Upper lobe of right lung (tissue), 1 donor: ENCODE results near the gene LMAN1L. TPM values are rescaled to one million over a fixed set of nuclear protein-coding genes. Genes with fewer than 3 reads are reported as not detected.
A peak's percentile ranks its signal among the peaks of the same experiment; 100 is the strongest.

Source experiments
- ATAC-seq: fragments of 200-7000 bp; cut with Tn5 transposase; one replicate; pipeline ENCODE4 v1.9.1; 2020; ENCODE audit warnings: mild to moderate bottlenecking, moderate library complexity
- DNase-seq: peaks from one replicate; pipeline ENCODE4 v3.0.0-alpha.2; 2020
- H3K27ac ChIP-seq: fragments of 200-600 bp; one replicate; pipeline ENCODE4 v1.8.0; 2022
- H3K27me3 ChIP-seq: fragments of 200-600 bp; one replicate; pipeline ENCODE4 v1.8.0; 2022; ENCODE audit warnings: mild to moderate bottlenecking
- H3K36me3 ChIP-seq: fragments of 200-600 bp; one replicate; pipeline ENCODE4 v1.8.0; 2022
- H3K4me1 ChIP-seq: fragments of 200-600 bp; one replicate; pipeline ENCODE4 v1.8.0; 2022
- H3K4me3 ChIP-seq: fragments of 200-600 bp; one replicate; pipeline ENCODE4 v1.8.0; 2022; ENCODE audit warnings: mild to moderate bottlenecking
- H3K9me3 ChIP-seq: fragments of 200-600 bp; one replicate; pipeline ENCODE4 v1.8.0; 2022
- intact Hi-C: fragments of 100-400 bp; cut with DNase I; formaldehyde crosslinking; loops from one replicate; pipeline ENCODE4 v1.11.0; 2022
- total RNA-seq: library from RNA; stranded (reverse); fragmentation: NEBNext Ultra II Directional; extraction: Animal tissue kit (Norgen Biotek cat#: 25700); gene quantifications from one replicate; pipeline ENCODE4 v1.2.1, GENCODE V29; 2021
- TF ChIP-seq, protein P1 (sequence below): fragments of 200-600 bp; IDR thresholded peaks from one replicate; pipeline ENCODE4 v1.8.0; 2022; ENCODE audit warnings: antibody characterized with exemption
- donor health status: DM: no; HTN: yes; CAD: no; lungs with severe emphysema.

Gene LMAN1L
- total RNA-seq, 1 donor from 2014 or later: not detected

DNA sequence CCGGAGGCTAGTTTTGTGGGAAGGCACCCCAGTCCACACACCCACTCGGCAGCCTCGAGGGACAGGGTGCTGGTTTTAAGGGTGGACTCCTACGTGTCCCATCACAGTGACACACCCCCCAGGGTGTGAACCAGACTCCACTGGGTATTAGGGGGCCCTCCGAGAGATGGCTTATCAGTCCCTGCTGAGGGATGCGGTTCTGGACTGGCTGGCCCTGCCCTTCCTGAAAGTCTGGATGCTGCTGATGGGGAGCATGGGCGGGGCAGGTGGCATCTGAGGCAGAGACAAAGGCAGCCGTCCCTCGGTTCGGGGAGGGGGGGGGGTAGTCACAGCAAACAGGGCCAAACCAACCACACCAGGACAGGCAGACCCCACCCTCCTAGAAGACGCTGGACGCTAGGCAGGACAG lies 31.3 kb downstream of the LMAN1L start:
- H3K27me3 ChIP-seq: no peaks in the 10 kb centered on the region
- H3K27ac ChIP-seq: peak overlapping the region; percentile 88
- DNase-seq: no peak
- peak overlapping the region; percentile 71 for H3K4me3 ChIP-seq
- no peaks in the 10 kb centered on the region for H3K9me3 ChIP-seq
- H3K4me1 ChIP-seq: peaks cover 16% of the 10 kb centered on the region
- H3K36me3 ChIP-seq: peaks cover 40% of the 10 kb centered on the region
- ATAC-seq: no peak
- intact Hi-C loops: no loop called here
- TF ChIP-seq, protein P1, sequence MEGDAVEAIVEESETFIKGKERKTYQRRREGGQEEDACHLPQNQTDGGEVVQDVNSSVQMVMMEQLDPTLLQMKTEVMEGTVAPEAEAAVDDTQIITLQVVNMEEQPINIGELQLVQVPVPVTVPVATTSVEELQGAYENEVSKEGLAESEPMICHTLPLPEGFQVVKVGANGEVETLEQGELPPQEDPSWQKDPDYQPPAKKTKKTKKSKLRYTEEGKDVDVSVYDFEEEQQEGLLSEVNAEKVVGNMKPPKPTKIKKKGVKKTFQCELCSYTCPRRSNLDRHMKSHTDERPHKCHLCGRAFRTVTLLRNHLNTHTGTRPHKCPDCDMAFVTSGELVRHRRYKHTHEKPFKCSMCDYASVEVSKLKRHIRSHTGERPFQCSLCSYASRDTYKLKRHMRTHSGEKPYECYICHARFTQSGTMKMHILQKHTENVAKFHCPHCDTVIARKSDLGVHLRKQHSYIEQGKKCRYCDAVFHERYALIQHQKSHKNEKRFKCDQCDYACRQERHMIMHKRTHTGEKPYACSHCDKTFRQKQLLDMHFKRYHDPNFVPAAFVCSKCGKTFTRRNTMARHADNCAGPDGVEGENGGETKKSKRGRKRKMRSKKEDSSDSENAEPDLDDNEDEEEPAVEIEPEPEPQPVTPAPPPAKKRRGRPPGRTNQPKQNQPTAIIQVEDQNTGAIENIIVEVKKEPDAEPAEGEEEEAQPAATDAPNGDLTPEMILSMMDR: no peak

DNA sequence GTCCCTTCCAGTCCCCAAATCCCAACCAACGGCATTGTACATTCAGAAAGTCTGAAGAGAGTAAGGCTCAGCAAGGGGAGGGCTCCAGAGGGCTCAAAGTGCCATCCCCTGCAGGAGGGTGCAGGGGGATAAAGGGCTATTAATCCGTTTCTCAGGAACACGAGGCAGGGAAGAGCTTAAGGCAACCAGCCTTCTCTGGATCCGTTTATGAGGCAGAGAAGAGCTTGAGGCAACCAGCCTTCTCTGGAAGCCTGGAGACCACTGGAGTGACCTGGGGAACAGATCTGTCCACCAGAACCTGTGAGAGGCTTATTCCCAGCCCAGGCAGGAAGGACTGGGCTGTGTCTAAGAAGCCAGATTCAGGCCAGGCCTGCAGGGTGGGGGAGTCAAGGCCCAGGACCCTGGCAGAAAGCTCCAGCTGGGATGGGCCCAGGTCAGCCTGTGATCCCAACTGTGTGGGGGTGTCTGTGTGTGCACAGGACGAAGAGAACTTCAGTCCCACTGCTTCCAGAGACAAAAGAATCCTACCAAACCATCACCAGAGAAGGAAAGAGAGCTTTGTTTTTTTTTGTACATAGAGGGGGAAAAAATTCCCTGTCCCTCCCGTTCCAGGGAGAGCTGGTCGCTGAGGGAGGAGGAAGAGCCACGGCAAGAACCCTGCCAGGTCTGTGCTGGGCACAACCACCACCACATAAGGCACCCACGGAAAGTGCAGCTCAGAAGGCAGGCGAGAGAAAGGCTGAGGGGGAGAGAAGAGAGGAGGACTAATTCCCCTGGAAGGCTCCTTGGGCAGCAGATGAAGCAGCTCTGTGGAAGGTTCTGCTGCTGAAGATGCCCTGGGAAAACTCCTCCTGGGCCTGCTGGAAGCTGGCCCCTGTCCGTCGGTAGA lies 31.9 kb downstream of the LMAN1L start:
- no peak overlapping the region for H3K27ac ChIP-seq
- H3K27me3 ChIP-seq: no peaks in the 10 kb centered on the region
- peaks cover 46% of the 10 kb centered on the region for H3K36me3 ChIP-seq
- intact Hi-C loops: no loop called here
- DNase-seq: no peak
- no peak for ATAC-seq
- no peak overlapping the region for H3K4me3 ChIP-seq
- H3K4me1 ChIP-seq: peaks cover 16% of the 10 kb centered on the region
- H3K9me3 ChIP-seq: no peaks in the 10 kb centered on the region
- TF ChIP-seq, protein P1: no peak

DNA sequence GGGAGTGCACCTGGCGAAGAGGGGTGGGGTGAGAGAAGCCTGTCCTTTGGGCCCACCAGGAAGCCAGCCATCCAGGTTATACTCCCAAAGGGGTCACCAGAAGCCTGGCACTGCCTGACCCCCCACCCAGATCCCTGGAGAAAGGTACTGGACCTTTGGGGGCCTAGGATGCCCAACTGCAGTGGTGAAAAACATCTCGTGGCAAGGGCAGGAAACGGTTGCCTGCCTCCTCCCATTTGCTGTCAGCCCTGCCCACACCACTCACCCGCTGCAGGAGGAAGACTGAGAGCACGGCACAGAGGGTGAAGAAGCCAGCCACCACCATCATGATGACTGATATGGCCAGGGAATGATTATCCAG lies 32.6 kb downstream of the LMAN1L start:
- ATAC-seq (no peak), DNase-seq (no peak)
- H3K9me3 ChIP-seq: no peaks in the 10 kb centered on the region
- H3K4me3 ChIP-seq: no peak overlapping the region
- TF ChIP-seq, protein P1: no peak
- intact Hi-C loops: no loop called here
- H3K4me1 ChIP-seq: peaks cover 16% of the 10 kb centered on the region
- H3K36me3 ChIP-seq: peaks cover 52% of the 10 kb centered on the region
- H3K27ac ChIP-seq: peak overlapping the region; percentile 51
- H3K27me3 ChIP-seq: no peaks in the 10 kb centered on the region

DNA sequence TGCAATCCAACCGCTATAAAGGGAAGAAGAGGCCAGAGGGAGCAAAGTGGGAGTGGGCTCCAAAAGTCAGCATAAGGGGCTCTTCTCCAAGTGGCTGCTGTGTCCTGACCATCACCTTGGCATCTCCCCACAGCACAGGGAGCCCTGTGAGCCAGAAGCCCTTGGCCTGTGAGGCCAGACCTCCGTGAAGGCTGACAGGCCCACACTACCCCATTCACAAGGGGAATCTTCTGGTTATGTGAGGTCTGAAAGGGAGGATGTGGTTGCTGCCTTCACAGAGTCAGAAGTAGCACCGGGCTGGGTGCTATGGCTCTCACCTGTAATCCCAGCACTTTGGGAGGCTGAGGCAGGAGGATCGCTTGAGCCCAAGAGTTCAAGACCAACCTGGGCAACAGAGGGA lies 32.9 kb downstream of the LMAN1L start:
- H3K4me1 ChIP-seq: peaks cover 16% of the 10 kb centered on the region
- TF ChIP-seq, protein P1: no peak
- H3K9me3 ChIP-seq: no peaks in the 10 kb centered on the region
- DNase-seq (no peak), ATAC-seq (no peak)
- peaks cover 56% of the 10 kb centered on the region for H3K36me3 ChIP-seq
- H3K4me3 ChIP-seq: no peak overlapping the region
- intact Hi-C loops: no loop called here
- no peaks in the 10 kb centered on the region for H3K27me3 ChIP-seq
- peak overlapping the region; percentile 51 for H3K27ac ChIP-seq

DNA sequence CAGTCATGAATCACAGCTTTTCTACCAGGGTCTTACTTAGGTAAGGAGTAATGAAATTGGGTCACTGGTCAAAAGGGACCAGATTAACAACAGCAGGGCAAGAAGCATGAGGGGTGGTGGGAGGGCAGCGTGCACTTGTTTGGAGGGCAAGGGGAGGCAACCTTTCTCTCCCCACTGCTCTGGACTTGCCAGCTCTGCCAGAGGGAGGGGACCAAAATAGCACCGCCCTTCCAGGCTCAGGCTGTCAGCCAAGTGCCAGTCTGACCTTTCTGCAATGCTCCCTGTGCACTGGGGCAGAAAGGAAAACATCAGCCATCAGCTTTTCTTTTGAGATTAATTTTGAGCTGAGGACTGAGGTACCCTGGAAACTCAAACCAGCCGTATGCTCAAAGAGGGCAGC lies 34.8 kb downstream of the LMAN1L start:
- intact Hi-C loops: no loop called here
- TF ChIP-seq, protein P1: no peak

More for the DNA sequence above, 34.8 kb downstream of the LMAN1L start:
- no peak for DNase-seq
- Histone ChIP-seq H3K36me3 (peaks cover 74% of the 10 kb centered on the region), H3K4me1 (peaks cover 7% of the 10 kb centered on the region), H3K27ac (no peak overlapping the region), H3K9me3 (no peaks in the 10 kb centered on the region), H3K4me3 (no peak overlapping the region), H3K27me3 (no peaks in the 10 kb centered on the region)
- ATAC-seq: no peak
